ENCODE data around the gene TRAPPC8.

TRAPPC8 gene

DNA sequence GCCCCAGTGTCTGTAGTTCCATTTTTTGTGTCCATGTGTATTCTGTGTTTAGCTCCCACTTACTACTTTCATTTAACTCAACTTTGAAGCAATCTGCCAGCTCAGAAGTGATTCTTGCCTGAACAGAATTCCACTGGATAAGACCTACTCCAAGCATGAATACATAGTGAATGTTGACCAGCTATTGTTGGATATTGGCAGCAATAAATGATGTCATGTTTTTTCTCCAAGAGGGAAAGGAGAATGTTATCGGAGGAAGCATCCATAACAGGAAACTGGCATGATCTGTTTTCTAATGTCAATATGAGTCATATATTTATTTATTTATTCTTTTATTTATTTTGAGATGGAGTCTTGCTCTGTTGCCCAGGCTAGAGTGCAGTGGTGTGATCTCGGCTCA lies 36.8 kb upstream of the TRAPPC8 start:
- no peak for TF ChIP-seq CTCF (IDR thresholded peaks at IDR 0.05; ENCODE audit: extremely low read depth, insufficient read depth, missing control alignments)
- in situ Hi-C loops (cut with MboI; ENCODE audit: low pct_unique_long_range_greater_than_20kb, low sequenced_read_pairs, unreplicated experiment), result no loop called here
- no peak for DNase-seq (ENCODE audit: low spot score)

- no peak for DNase-seq (ENCODE audit: low spot score)
- TF ChIP-seq CTCF (IDR thresholded peaks at IDR 0.05; ENCODE audit: extremely low read depth, insufficient read depth, missing control alignments), result no peak
- in situ Hi-C loops (cut with MboI; ENCODE audit: low pct_unique_long_range_greater_than_20kb, low sequenced_read_pairs, unreplicated experiment), result no loop called here
Measured at GRCh38 chr18:31978616-31979015, 35.7 kb upstream of the TRAPPC8 start.

DNA sequence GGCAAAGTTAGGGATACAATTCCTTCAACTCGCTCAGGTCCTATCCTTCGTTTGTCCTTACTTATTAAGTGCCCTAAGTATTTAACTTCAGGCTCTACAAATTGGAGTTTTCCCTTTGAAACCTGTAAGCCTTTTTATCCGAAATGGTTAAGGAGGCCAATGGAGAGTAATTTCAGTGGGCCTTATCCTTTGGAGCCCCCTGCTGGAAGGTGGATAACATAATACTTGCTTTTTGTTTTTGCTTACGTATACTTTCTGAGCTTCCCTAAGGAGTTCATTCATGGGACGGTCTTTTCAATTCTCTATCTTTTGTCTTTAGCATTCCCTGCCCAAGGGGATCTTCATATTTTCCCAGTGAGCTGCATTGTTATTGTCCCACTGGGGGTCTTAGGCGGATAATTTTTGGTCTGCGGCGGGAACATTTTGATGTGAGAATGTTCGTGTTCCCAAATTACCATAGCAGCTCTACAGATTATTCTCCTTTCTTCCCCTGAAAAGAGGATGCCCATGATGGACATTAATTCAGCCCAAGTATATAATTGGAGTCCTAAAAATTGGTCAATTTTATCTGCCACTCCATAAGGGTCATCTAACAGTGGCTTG lies 34.4 kb upstream of the TRAPPC8 start:
- DNase-seq (ENCODE audit: low spot score), result no peak
- in situ Hi-C loops (cut with MboI; ENCODE audit: low pct_unique_long_range_greater_than_20kb, low sequenced_read_pairs, unreplicated experiment), result no loop called here
- TF ChIP-seq CTCF (IDR thresholded peaks at IDR 0.05; ENCODE audit: extremely low read depth, insufficient read depth, missing control alignments), result peak; percentile 49

DNA sequence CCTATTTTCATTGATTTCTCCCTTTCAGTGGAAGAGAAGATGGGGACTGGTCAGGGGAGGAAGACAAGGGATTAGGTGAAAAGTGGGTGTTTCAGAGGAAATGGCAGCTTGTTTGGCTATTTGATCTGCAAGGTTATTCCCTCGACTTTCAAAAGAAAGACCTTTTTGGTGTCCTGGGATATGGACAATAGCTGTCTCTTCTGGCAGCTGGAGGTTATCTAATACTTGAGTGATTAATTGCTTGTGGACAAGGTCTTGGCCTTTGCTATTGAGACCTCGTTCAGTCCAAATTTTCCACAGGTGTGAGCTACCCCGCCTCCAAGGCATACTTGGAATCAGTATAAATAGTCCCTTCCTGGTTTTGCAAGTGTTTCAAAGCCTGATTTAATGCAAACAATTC lies 33.3 kb upstream of the TRAPPC8 start:
- no peak for DNase-seq (ENCODE audit: low spot score)
- in situ Hi-C loops (cut with MboI; ENCODE audit: low pct_unique_long_range_greater_than_20kb, low sequenced_read_pairs, unreplicated experiment), result no loop called here
- TF ChIP-seq CTCF (IDR thresholded peaks at IDR 0.05; ENCODE audit: extremely low read depth, insufficient read depth, missing control alignments), result no peak

GRCh38 chr18:31973929-31974546 lies 31.1 kb upstream of the TRAPPC8 start:
- in situ Hi-C loops (cut with MboI; ENCODE audit: low pct_unique_long_range_greater_than_20kb, low sequenced_read_pairs, unreplicated experiment), result no loop called here
- DNase-seq (ENCODE audit: low spot score), result no peak

GRCh38 chr18:31970617-31971016 lies 27.7 kb upstream of the TRAPPC8 start:
- DNase-seq (ENCODE audit: low spot score), result no peak
- in situ Hi-C loops (cut with MboI; ENCODE audit: low pct_unique_long_range_greater_than_20kb, low sequenced_read_pairs, unreplicated experiment), result no loop called here
- TF ChIP-seq CTCF (IDR thresholded peaks at IDR 0.05; ENCODE audit: extremely low read depth, insufficient read depth, missing control alignments), result no peak

More at GRCh38 chr18:31973929-31974546, 31.1 kb upstream of the TRAPPC8 start:
- TF ChIP-seq CTCF (IDR thresholded peaks at IDR 0.05; ENCODE audit: extremely low read depth, insufficient read depth, missing control alignments), result no peak

All from GM13977 (cell line).